Astrocyte (in vitro differentiated cells and primary cell): ENCODE results near the gene CFAP73. TPM values are rescaled to one million over a fixed set of nuclear protein-coding genes. Genes with fewer than 3 reads are reported as not detected.

Experiments
- DNase-seq: peaks from one replicate; pipeline ENCODE4 v3.0.0-alpha.2; 2010; ENCODE audit warnings: low read depth
- FAIRE-seq: peaks from 2 replicates; lab custom pipeline; 2011; peaks lifted over from hg19 to GRCh38; lab: Jason Lieb, UNC
- H2AFZ ChIP-seq: 2 replicates; pipeline ENCODE4 v1.6.0; 2012; ENCODE audit warnings: low read depth, low read length, inconsistent platforms
- H3K27ac ChIP-seq: 2 replicates; pipeline ENCODE4 v1.5.1; 2011; ENCODE audit warnings: low read depth, low read length, inconsistent platforms
- H3K27me3 ChIP-seq: 2 replicates; pipeline ENCODE4 v1.6.0; 2011; ENCODE audit warnings: low read length, inconsistent platforms; ENCODE audit not compliant: insufficient read depth
- H3K36me3 ChIP-seq: 2 replicates; pipeline ENCODE4 v1.5.1; 2011; ENCODE audit warnings: low read length, inconsistent platforms; ENCODE audit not compliant: insufficient read depth
- H3K4me1 ChIP-seq: 2 replicates; pipeline ENCODE4 v1.5.1; 2011; ENCODE audit warnings: low read length, inconsistent platforms; ENCODE audit not compliant: insufficient read depth
- H3K4me2 ChIP-seq: 2 replicates; pipeline ENCODE4 v1.6.0; 2012; ENCODE audit warnings: low read length, inconsistent platforms
- H3K4me3 ChIP-seq: 2 replicates; pipeline ENCODE4 v1.5.1; 2011; ENCODE audit warnings: low read depth, mild to moderate bottlenecking, low read length, inconsistent platforms; ENCODE audit not compliant: insufficient read depth
- H3K79me2 ChIP-seq: 2 replicates; pipeline ENCODE4 v1.6.0; 2012; ENCODE audit warnings: mild to moderate bottlenecking, low read length, inconsistent platforms; ENCODE audit not compliant: insufficient read depth
- H3K9ac ChIP-seq: 2 replicates; pipeline ENCODE4 v1.6.0; 2012; ENCODE audit warnings: mild to moderate bottlenecking, low read length, inconsistent platforms
- H3K9me3 ChIP-seq: 2 replicates; pipeline ENCODE4 v1.5.1; 2012; ENCODE audit warnings: low read depth, mild to moderate bottlenecking, low read length, inconsistent platforms; ENCODE audit not compliant: insufficient read depth
- H4K20me1 ChIP-seq: 2 replicates; pipeline ENCODE4 v1.6.0; 2012; ENCODE audit warnings: low read length, inconsistent platforms; ENCODE audit not compliant: insufficient read depth
- H3K27ac Mint-ChIP-seq: one replicate; pipeline ENCODE4 v1.8.0; 2021; ENCODE audit warnings: mild to moderate bottlenecking, mixed read lengths; ENCODE audit not compliant: unreplicated experiment
- H3K27me3 Mint-ChIP-seq: one replicate; pipeline ENCODE4 v1.8.0; 2021; ENCODE audit warnings: low read depth, mixed read lengths; ENCODE audit not compliant: unreplicated experiment
- H3K36me3 Mint-ChIP-seq: one replicate; pipeline ENCODE4 v1.8.0; 2021; ENCODE audit warnings: low read depth, mixed read lengths; ENCODE audit not compliant: unreplicated experiment
- H3K4me1 Mint-ChIP-seq: one replicate; pipeline ENCODE4 v1.8.0; 2021; ENCODE audit warnings: low read depth, mixed read lengths; ENCODE audit not compliant: unreplicated experiment
- H3K4me3 Mint-ChIP-seq: one replicate; pipeline ENCODE4 v1.8.0; 2021; ENCODE audit warnings: mild to moderate bottlenecking, moderate library complexity, mixed read lengths; ENCODE audit not compliant: unreplicated experiment
- H3K9me3 Mint-ChIP-seq: one replicate; pipeline ENCODE4 v1.8.0; 2021; ENCODE audit warnings: mild to moderate bottlenecking, mixed read lengths; ENCODE audit not compliant: unreplicated experiment
- EZH2 ChIP-seq: IDR thresholded peaks from 2 replicates; pipeline ENCODE4 v1.6.1; 2012; ENCODE audit warnings: mild to moderate bottlenecking, low read length, inconsistent platforms; ENCODE audit not compliant: insufficient read depth
- total RNA-seq: library from RNA; stranded (reverse); gene quantifications from 2 replicates; pipeline ENCODE4 v1.2.1, GENCODE V29; 2021
- TF ChIP-seq, protein P1 (sequence below): IDR thresholded peaks from 2 replicates; pipeline ENCODE4 v1.5.1; 2011; ENCODE audit warnings: low read depth, mild to moderate bottlenecking, inconsistent platforms, low read length, moderate library complexity; ENCODE audit not compliant: insufficient read depth

The CFAP73 gene
- total RNA-seq, 1 donor from 2014 or later: not detected

DNA sequence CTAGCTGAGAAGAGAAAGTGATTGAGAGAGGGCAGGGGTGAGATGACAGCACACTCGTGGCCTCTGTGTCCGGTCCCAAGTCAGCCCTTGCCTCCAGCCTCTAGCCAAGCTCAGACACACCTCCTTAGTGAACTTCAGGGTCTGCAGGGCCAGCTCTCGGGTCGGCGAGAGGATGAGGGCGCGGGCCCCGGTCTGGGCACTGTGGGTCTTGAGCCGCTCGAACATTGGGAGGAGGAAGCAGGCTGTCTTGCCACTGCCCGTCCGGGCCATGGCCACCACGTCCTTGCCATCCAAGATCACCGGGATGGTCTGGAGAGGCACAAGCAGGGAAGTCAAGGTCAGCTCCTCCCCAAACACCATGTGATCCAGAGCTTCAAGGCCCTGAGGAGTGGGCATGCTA is 29.5 kb downstream of the CFAP73 start:
- Mint-ChIP-seq H3K27ac (no peak overlapping the region), H3K4me3 (no peak overlapping the region), H3K36me3 (peaks cover 29% of the 10 kb centered on the region), H3K27me3 (no peaks in the 10 kb centered on the region), H3K4me1 (no peaks in the 10 kb centered on the region), H3K9me3 (peaks cover 6% of the 10 kb centered on the region)
- H3K79me2 ChIP-seq: peaks cover 45% of the 10 kb centered on the region
- no peak overlapping the region for H3K4me2 ChIP-seq
- no peak overlapping the region for H2AFZ ChIP-seq
- peaks cover 51% of the 10 kb centered on the region for H4K20me1 ChIP-seq
- DNase-seq (no peak), FAIRE-seq (no peak)
- peaks cover 13% of the 10 kb centered on the region for H3K9me3 ChIP-seq
- no peak for TF ChIP-seq EZH2
- TF ChIP-seq, protein P1, sequence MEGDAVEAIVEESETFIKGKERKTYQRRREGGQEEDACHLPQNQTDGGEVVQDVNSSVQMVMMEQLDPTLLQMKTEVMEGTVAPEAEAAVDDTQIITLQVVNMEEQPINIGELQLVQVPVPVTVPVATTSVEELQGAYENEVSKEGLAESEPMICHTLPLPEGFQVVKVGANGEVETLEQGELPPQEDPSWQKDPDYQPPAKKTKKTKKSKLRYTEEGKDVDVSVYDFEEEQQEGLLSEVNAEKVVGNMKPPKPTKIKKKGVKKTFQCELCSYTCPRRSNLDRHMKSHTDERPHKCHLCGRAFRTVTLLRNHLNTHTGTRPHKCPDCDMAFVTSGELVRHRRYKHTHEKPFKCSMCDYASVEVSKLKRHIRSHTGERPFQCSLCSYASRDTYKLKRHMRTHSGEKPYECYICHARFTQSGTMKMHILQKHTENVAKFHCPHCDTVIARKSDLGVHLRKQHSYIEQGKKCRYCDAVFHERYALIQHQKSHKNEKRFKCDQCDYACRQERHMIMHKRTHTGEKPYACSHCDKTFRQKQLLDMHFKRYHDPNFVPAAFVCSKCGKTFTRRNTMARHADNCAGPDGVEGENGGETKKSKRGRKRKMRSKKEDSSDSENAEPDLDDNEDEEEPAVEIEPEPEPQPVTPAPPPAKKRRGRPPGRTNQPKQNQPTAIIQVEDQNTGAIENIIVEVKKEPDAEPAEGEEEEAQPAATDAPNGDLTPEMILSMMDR: no peak
- H3K9ac ChIP-seq: no peak overlapping the region
- no peaks in the 10 kb centered on the region for H3K27me3 ChIP-seq
- no peak overlapping the region for H3K4me3 ChIP-seq
- H3K27ac ChIP-seq: no peak overlapping the region
- H3K4me1 ChIP-seq: no peaks in the 10 kb centered on the region
- peaks cover 36% of the 10 kb centered on the region for H3K36me3 ChIP-seq

DNA sequence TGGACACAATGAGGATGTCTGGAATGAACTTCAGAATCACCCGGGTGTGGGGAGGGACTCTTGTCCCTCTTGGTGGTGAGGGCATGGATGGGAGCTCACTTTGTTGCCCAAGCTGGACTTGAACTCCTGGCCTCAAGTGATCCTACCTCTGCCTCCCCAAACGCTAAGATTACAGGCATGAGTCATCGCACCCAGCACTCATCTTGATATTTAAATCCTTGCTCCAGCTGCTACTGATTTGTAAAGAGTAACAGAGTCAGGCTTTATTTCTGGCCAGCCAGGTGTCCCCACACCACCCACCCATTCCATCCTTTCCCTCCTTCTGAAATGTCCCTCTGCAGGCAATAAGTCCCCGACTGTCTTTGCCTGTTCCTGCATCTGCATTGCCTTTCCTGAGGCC is 30.8 kb downstream of the CFAP73 start:
- Histone ChIP-seq H3K4me3 (no peak overlapping the region), H3K27ac (no peak overlapping the region), H3K36me3 (peaks cover 33% of the 10 kb centered on the region), H3K4me2 (no peak overlapping the region), H3K4me1 (no peaks in the 10 kb centered on the region), H3K9me3 (peaks cover 13% of the 10 kb centered on the region), H2AFZ (no peak overlapping the region), H3K27me3 (no peaks in the 10 kb centered on the region), H4K20me1 (peaks cover 42% of the 10 kb centered on the region), H3K79me2 (peaks cover 58% of the 10 kb centered on the region), H3K9ac (no peak overlapping the region)
- TF ChIP-seq EZH2: no peak
- TF ChIP-seq, protein P1: no peak
- Mint-ChIP-seq H3K27ac (no peak overlapping the region), H3K27me3 (no peaks in the 10 kb centered on the region), H3K4me1 (no peaks in the 10 kb centered on the region), H3K36me3 (peaks cover 26% of the 10 kb centered on the region), H3K4me3 (no peak overlapping the region), H3K9me3 (peaks cover 6% of the 10 kb centered on the region)
- DNase-seq: no peak
- FAIRE-seq: no peak

DNA sequence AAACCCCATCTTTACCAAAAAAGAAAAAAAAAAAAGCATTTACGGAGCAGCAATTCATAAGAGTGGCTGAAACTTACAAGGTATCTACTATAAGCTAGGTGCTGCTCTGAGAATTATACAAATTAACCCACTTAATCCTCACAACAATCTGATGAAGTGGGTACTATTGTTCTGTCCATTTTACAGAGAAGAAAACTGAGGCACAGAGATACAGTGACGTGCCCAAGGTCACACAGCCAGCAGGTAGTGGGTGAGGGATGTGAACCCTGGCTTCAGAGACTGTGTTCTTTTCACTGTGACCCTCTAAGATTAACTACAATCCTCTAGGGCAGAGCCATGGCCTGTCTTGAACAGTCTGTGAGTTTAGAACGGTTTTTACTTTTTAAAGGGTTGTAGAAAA is 32.5 kb downstream of the CFAP73 start:
- peaks cover 19% of the 10 kb centered on the region for H3K36me3 Mint-ChIP-seq

More for the DNA sequence above, 32.5 kb downstream of the CFAP73 start:
- H3K4me1 ChIP-seq: peaks cover 6% of the 10 kb centered on the region
- no peak overlapping the region for H3K4me2 ChIP-seq
- H3K9me3 ChIP-seq: peaks cover 9% of the 10 kb centered on the region
- H4K20me1 ChIP-seq: peaks cover 38% of the 10 kb centered on the region
- TF ChIP-seq, protein P1: no peak
- TF ChIP-seq EZH2: no peak
- FAIRE-seq (no peak), DNase-seq (no peak)
- peaks cover 28% of the 10 kb centered on the region for H3K36me3 ChIP-seq
- no peaks in the 10 kb centered on the region for H3K27me3 ChIP-seq
- Mint-ChIP-seq H3K27me3 (no peaks in the 10 kb centered on the region), H3K27ac (no peak overlapping the region), H3K4me1 (peaks cover 6% of the 10 kb centered on the region), H3K4me3 (no peak overlapping the region), H3K9me3 (peaks cover 6% of the 10 kb centered on the region)
- H3K79me2 ChIP-seq: peaks cover 73% of the 10 kb centered on the region
- H3K9ac ChIP-seq: no peak overlapping the region
- H3K4me3 ChIP-seq: no peak overlapping the region
- no peak overlapping the region for H3K27ac ChIP-seq
- H2AFZ ChIP-seq: no peak overlapping the region
